K562 (cell line): ENCODE results near the gene ZP3. TPM values are rescaled to one million over a fixed set of nuclear protein-coding genes. Genes with fewer than 3 reads are reported as not detected.

Experiments
- CREM ChIP-seq: IDR thresholded peaks from 2 replicates; pipeline ENCODE4 v1.6.1; 2014; ENCODE audit warnings: antibody characterized with exemption, low read depth
- CSDE1 ChIP-seq, 2 experiments: fragments of 450-650 bp; IDR thresholded peaks; 2 replicates each; pipeline ENCODE4 v1.6.1; 2016; ENCODE audit warnings: mild to moderate bottlenecking in 1 of 2
- HCFC1 ChIP-seq: IDR thresholded peaks from 2 replicates; pipeline ENCODE4 v1.6.1; 2012; ENCODE audit warnings: low read depth, low read length, improper control_type of control experiment
- MYC ChIP-seq, 2 experiments: fragments of 250-450 bp in 1 of 2; sonication (Bioruptor Pico) in 1 of 2; IDR thresholded peaks; 2 replicates each; pipeline versions ENCODE4 v1.5.1 to v1.6.1; 2012 to 2021; ENCODE audit warnings: low read depth in 2 of 2, borderline replicate concordance in 1 of 2, improper control_type of control experiment in 1 of 2, low read length in 1 of 2, mild to moderate bottlenecking in 1 of 2, moderate library complexity in 1 of 2
- ZFP36 ChIP-seq: fragments of 150-350 bp; IDR thresholded peaks from 2 replicates; pipeline ENCODE4 v1.6.1; 2018; ENCODE audit warnings: low read length, low read depth; ENCODE audit not compliant: partially characterized antibody
- polyA plus RNA-seq, 8 experiments: library from polyadenylated mRNA; depleted of rRNA in 4 of 8; stranded (reverse) in 5 of 8; unstranded in 3 of 8; fragments of >200 nt; fragmentation: Nextera tagmentation in 2 of 8; fragmentation: Illumina TruSeq in 1 of 8; extraction: Ambion mirVana in 2 of 8; extraction: Trizol in 1 of 8; gene quantifications; 2 replicates each; pipeline versions ENCODE4 v1.2.1 to v1.2.3, GENCODE V29; 2011 to 2014; ENCODE audit warnings: inconsistent platforms in 1 of 8, missing spikeins in 1 of 8
- total RNA-seq, 7 experiments: library from RNA; depleted of rRNA in 6 of 7; stranded (reverse); fragments of >200 nt in 6 of 7; fragmentation: Illumina TruSeq in 2 of 7; extraction: Trizol in 2 of 7; gene quantifications; 2 replicates each; pipeline versions ENCODE4 v1.2.1 to v1.2.3, GENCODE V29; 2011 to 2021; ENCODE audit warnings: low replicate concordance in 1 of 7
- TF ChIP-seq, protein P1 (sequence below): sonication (generic); formaldehyde crosslinking; IDR thresholded peaks from 2 replicates; pipeline ENCODE4 v1.4.0; 2020; ENCODE audit warnings: mild to moderate bottlenecking, missing genetic modification reagents
- TF ChIP-seq, protein P2 (sequence below): sonication (generic); formaldehyde crosslinking; IDR thresholded peaks from 2 replicates; pipeline ENCODE4 v1.8.0; 2023; ENCODE audit warnings: mild to moderate bottlenecking, missing genetic modification reagents
- TF ChIP-seq, protein P3 (sequence below): sonication (generic); formaldehyde crosslinking; IDR thresholded peaks from 2 replicates; pipeline ENCODE4 v1.8.1; 2023; ENCODE audit warnings: missing genetic modification reagents, mild to moderate bottlenecking, borderline replicate concordance

Gene ZP3
- total and polyA plus RNA-seq, 9 of the 15 experiments (the other 6 are each of a cell fraction or from before 2014, with no cell fraction given): 1.4 to 3.8 (median 2.4) TPM

DNA sequence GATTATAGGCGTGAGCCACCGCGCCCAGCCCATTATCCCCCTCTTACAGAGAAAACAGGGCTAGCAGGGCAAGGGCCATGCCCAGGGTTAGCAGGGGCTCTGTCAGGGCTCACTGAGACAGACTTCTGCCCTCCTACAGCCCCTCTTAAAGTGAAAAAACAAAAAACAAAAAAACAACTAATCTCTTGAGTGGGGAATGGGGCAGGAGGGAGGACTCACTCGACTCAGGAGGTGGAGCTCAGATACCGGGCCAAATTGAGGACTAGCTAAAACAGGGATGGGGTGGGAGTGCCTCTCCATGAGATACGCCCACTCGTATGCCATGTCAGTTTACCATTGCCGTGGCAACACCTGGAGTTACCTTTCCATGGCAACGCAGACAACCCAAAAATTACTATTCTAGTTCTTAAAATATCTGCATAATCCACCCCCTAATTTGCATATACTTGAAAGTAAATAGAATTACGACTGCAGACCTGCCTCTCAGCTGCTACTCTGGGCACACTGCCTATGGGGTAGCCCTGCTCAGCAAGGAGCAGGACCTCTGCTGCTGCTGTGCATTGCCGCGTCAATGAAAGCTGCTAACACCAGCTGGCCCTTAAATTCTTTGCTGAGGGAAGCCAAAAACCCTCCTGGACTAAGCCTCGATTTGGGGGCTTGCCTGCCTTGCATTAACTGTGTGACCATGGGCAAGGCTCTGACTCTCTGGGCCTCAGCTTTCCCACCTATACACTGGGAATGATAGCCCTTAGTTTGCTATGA is 28.6 kb upstream of the ZP3 start (continued):
- no peak for TF ChIP-seq MYC (IDR thresholded peaks at IDR 0.05; ENCODE audit: low read depth, low read length)
- no peak for TF ChIP-seq MYC (CRISPR knock-in tag; IDR thresholded peaks at IDR 0.05; ENCODE audit: borderline replicate concordance, low read depth)
- TF ChIP-seq CREM: no peak
- TF ChIP-seq ZFP36: no peak
- peak in 1 of 2 experiments; percentile 73; a peak in 2 of 4 replicates for TF ChIP-seq CSDE1 (IDR thresholded peaks at IDR 0.05)
- TF ChIP-seq, protein P1, sequence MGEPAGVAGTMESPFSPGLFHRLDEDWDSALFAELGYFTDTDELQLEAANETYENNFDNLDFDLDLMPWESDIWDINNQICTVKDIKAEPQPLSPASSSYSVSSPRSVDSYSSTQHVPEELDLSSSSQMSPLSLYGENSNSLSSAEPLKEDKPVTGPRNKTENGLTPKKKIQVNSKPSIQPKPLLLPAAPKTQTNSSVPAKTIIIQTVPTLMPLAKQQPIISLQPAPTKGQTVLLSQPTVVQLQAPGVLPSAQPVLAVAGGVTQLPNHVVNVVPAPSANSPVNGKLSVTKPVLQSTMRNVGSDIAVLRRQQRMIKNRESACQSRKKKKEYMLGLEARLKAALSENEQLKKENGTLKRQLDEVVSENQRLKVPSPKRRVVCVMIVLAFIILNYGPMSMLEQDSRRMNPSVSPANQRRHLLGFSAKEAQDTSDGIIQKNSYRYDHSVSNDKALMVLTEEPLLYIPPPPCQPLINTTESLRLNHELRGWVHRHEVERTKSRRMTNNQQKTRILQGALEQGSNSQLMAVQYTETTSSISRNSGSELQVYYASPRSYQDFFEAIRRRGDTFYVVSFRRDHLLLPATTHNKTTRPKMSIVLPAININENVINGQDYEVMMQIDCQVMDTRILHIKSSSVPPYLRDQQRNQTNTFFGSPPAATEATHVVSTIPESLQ (CRISPR knock-in tag): peak; percentile 68; the same call in 1 of the 2 replicates
- TF ChIP-seq, protein P2, sequence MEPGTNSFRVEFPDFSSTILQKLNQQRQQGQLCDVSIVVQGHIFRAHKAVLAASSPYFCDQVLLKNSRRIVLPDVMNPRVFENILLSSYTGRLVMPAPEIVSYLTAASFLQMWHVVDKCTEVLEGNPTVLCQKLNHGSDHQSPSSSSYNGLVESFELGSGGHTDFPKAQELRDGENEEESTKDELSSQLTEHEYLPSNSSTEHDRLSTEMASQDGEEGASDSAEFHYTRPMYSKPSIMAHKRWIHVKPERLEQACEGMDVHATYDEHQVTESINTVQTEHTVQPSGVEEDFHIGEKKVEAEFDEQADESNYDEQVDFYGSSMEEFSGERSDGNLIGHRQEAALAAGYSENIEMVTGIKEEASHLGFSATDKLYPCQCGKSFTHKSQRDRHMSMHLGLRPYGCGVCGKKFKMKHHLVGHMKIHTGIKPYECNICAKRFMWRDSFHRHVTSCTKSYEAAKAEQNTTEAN (CRISPR knock-in tag): no peak
- TF ChIP-seq, protein P3, sequence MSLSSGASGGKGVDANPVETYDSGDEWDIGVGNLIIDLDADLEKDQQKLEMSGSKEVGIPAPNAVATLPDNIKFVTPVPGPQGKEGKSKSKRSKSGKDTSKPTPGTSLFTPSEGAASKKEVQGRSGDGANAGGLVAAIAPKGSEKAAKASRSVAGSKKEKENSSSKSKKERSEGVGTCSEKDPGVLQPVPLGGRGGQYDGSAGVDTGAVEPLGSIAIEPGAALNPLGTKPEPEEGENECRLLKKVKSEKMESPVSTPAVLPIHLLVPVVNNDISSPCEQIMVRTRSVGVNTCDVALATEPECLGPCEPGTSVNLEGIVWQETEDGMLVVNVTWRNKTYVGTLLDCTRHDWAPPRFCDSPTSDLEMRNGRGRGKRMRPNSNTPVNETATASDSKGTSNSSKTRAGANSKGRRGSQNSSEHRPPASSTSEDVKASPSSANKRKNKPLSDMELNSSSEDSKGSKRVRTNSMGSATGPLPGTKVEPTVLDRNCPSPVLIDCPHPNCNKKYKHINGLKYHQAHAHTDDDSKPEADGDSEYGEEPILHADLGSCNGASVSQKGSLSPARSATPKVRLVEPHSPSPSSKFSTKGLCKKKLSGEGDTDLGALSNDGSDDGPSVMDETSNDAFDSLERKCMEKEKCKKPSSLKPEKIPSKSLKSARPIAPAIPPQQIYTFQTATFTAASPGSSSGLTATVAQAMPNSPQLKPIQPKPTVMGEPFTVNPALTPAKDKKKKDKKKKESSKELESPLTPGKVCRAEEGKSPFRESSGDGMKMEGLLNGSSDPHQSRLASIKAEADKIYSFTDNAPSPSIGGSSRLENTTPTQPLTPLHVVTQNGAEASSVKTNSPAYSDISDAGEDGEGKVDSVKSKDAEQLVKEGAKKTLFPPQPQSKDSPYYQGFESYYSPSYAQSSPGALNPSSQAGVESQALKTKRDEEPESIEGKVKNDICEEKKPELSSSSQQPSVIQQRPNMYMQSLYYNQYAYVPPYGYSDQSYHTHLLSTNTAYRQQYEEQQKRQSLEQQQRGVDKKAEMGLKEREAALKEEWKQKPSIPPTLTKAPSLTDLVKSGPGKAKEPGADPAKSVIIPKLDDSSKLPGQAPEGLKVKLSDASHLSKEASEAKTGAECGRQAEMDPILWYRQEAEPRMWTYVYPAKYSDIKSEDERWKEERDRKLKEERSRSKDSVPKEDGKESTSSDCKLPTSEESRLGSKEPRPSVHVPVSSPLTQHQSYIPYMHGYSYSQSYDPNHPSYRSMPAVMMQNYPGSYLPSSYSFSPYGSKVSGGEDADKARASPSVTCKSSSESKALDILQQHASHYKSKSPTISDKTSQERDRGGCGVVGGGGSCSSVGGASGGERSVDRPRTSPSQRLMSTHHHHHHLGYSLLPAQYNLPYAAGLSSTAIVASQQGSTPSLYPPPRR: no peak
- TF ChIP-seq HCFC1: no peak
